GM23338 (cell line): Measurements from ENCODE around the gene HSPA1A.
"Not testable (repeated sequence)": the region's sequence is repeated elsewhere in the genome, so short reads cannot be mapped to it uniquely, and the experiment has no call there.

ENCODE experiments used
- CREB1 ChIP-seq: fragments of 250-450 bp; sonication (Bioruptor Pico); IDR thresholded peaks from 2 replicates; pipeline ENCODE4 v1.5.0; 2020; ENCODE audit warnings: low read depth, mild to moderate bottlenecking, moderate library complexity
- CTCF ChIP-seq, 2 experiments: fragments of 200-600 bp in 1 of 2; sonication (generic) in 1 of 2; conservative IDR thresholded peaks; 2 replicates each; pipeline versions ENCODE4 v1.5.1 to v1.6.1; 2016 to 2017; ENCODE audit warnings: antibody characterized with exemption in 2 of 2, low read depth in 2 of 2, mild to moderate bottlenecking in 2 of 2, moderate library complexity in 1 of 2
- ETS1 ChIP-seq: IDR thresholded peaks from 2 replicates; pipeline ENCODE4 v1.6.1; 2016; ENCODE audit warnings: antibody characterized with exemption
- EZH2 ChIP-seq: fragments of 200-600 bp; sonication (generic); IDR thresholded peaks from one replicate; pipeline ENCODE4 v1.8.0; 2017; ENCODE audit warnings: antibody characterized with exemption, mild to moderate bottlenecking, low read depth; ENCODE audit not compliant: unreplicated experiment
- EZH2phosphoT487 ChIP-seq: fragments of 200-600 bp; sonication (generic); IDR thresholded peaks from one replicate; pipeline ENCODE4 v1.8.1; 2018; ENCODE audit warnings: antibody characterized with exemption; ENCODE audit not compliant: unreplicated experiment
- JUNB ChIP-seq: IDR thresholded peaks from one replicate; pipeline ENCODE4 v1.6.1; 2016; ENCODE audit warnings: antibody characterized with exemption; ENCODE audit not compliant: unreplicated experiment
- NANOG ChIP-seq: IDR thresholded peaks from 2 replicates; pipeline ENCODE4 v1.6.1; 2016; ENCODE audit warnings: antibody characterized with exemption, borderline replicate concordance
- POLR2AphosphoS5 ChIP-seq: IDR thresholded peaks from 2 replicates; pipeline ENCODE4 v1.6.1; 2016; ENCODE audit warnings: antibody characterized with exemption, low read depth
- REST ChIP-seq: IDR thresholded peaks from one replicate; pipeline ENCODE4 v1.6.1; 2018; ENCODE audit warnings: antibody characterized with exemption; ENCODE audit not compliant: unreplicated experiment
- STAT1 ChIP-seq: IDR thresholded peaks from one replicate; pipeline ENCODE4 v1.6.1; 2016; ENCODE audit warnings: antibody characterized with exemption; ENCODE audit not compliant: unreplicated experiment
- ZNF114 ChIP-seq: fragments of 250-450 bp; sonication (Bioruptor Pico); IDR thresholded peaks from 2 replicates; pipeline ENCODE4 v1.5.0; 2020; ENCODE audit warnings: mild to moderate bottlenecking, moderate library complexity
- ZNF331 ChIP-seq: fragments of 250-450 bp; sonication (Bioruptor Pico); IDR thresholded peaks from 2 replicates; pipeline ENCODE4 v1.5.0; 2020; ENCODE audit warnings: low read depth, mild to moderate bottlenecking, moderate library complexity
- ZNF462 ChIP-seq: fragments of 250-450 bp; sonication (Bioruptor Pico); IDR thresholded peaks from 2 replicates; pipeline ENCODE4 v1.5.0; 2020; ENCODE audit warnings: mild to moderate bottlenecking, moderate library complexity

GRCh38 chr6:31793927-31794245 is 21.5 kb upstream of the HSPA1A start:
- TF ChIP-seq CTCF (conservative IDR thresholded peaks at IDR 0.05; ENCODE audit: low read depth in 2 of 2); POLR2AphosphoS5; EZH2; REST; CREB1 (CRISPR knock-in tag); JUNB; EZH2phosphoT487; ZNF114 (CRISPR knock-in tag); ETS1; ZNF462 (CRISPR knock-in tag); ZNF331 (CRISPR knock-in tag); NANOG; STAT1: not testable (repeated sequence)
